WERI-Rb-1 (cell line): ENCODE results near the gene ADGRG7.

Experiments
- DNase-seq: peaks from one replicate; pipeline ENCODE4 v3.0.0-alpha.2; 2020
- H3K27ac ChIP-seq: fragments of 250-450 bp; sonication (Bioruptor Pico); 2 replicates; pipeline ENCODE4 v1.5.1; 2020; ENCODE audit warnings: mild to moderate bottlenecking, moderate library complexity
- H3K27me3 ChIP-seq: fragments of 250-450 bp; sonication (Bioruptor Pico); 2 replicates; pipeline ENCODE4 v1.5.1; 2021; ENCODE audit warnings: mild to moderate bottlenecking, low read depth, moderate library complexity; ENCODE audit not compliant: insufficient read depth, severe bottlenecking
- H3K36me3 ChIP-seq: fragments of 250-450 bp; sonication (Bioruptor Pico); 2 replicates; pipeline ENCODE4 v1.5.1; 2020; ENCODE audit warnings: mild to moderate bottlenecking, moderate library complexity
- H3K4me3 ChIP-seq: 2 replicates; pipeline ENCODE4 v1.5.1; 2011; ENCODE audit warnings: low read depth, mild to moderate bottlenecking, control low read depth, low read length
- H3K9me3 ChIP-seq: fragments of 250-450 bp; sonication (Bioruptor Pico); 2 replicates; pipeline ENCODE4 v1.5.1; 2021; ENCODE audit warnings: mild to moderate bottlenecking, moderate library complexity; ENCODE audit not compliant: severe bottlenecking
- TF ChIP-seq, protein P1 (sequence below): IDR thresholded peaks from 2 replicates; pipeline ENCODE4 v1.5.1; 2011; ENCODE audit warnings: low read depth, mild to moderate bottlenecking, control low read depth, inconsistent platforms, low read length

The ADGRG7 gene

DNA sequence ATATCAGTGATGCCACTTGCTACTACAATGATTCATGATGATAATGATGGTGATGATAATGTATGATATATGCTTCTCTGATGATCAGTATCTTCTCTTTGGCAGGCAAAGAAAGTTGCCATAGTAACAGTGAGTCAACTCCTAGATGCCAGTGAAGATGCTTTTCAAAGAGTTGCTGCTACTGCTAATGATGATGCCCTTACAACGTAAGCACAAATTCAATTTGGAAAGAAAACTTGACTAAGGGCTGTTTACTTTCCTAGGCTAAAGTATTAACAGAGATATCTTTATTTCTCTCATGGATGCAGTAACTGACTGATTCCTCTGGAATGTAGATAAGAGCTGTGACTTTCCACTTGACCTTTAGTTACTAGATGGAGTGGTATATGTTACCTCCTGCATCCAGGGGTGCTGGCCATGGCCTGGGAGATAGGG is 27.8 kb downstream of the ADGRG7 start:
- no peak for DNase-seq
- Histone ChIP-seq H3K9me3 (no peaks in the 10 kb centered on the region), H3K27ac (no peak overlapping the region), H3K4me3 (no peak overlapping the region), H3K36me3 (no peaks in the 10 kb centered on the region), H3K27me3 (no peaks in the 10 kb centered on the region)
- TF ChIP-seq, protein P1, sequence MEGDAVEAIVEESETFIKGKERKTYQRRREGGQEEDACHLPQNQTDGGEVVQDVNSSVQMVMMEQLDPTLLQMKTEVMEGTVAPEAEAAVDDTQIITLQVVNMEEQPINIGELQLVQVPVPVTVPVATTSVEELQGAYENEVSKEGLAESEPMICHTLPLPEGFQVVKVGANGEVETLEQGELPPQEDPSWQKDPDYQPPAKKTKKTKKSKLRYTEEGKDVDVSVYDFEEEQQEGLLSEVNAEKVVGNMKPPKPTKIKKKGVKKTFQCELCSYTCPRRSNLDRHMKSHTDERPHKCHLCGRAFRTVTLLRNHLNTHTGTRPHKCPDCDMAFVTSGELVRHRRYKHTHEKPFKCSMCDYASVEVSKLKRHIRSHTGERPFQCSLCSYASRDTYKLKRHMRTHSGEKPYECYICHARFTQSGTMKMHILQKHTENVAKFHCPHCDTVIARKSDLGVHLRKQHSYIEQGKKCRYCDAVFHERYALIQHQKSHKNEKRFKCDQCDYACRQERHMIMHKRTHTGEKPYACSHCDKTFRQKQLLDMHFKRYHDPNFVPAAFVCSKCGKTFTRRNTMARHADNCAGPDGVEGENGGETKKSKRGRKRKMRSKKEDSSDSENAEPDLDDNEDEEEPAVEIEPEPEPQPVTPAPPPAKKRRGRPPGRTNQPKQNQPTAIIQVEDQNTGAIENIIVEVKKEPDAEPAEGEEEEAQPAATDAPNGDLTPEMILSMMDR: no peak

DNA sequence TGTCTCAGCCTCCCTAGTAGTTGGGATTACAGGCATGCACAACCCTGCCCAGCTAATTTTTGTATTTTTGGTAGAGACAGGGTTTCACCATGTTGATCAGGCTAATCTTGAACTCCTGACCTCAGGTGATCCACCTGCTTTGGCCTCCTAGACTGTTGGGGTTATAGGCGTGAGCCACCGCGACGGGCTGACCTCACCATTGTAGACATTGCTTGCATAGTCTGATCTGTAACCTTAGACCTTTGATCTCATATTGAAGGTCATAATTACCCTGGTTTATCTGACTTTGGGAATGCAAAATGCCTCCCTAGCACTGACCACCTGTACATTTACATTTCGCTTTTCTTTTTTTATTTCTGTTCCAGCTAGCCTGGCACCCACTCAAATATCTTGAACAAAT is 31.2 kb downstream of the ADGRG7 start:
- Histone ChIP-seq H3K9me3 (no peaks in the 10 kb centered on the region), H3K27ac (no peak overlapping the region), H3K4me3 (no peak overlapping the region), H3K27me3 (no peaks in the 10 kb centered on the region), H3K36me3 (no peaks in the 10 kb centered on the region)
- no peak for DNase-seq
- TF ChIP-seq, protein P1: no peak

DNA sequence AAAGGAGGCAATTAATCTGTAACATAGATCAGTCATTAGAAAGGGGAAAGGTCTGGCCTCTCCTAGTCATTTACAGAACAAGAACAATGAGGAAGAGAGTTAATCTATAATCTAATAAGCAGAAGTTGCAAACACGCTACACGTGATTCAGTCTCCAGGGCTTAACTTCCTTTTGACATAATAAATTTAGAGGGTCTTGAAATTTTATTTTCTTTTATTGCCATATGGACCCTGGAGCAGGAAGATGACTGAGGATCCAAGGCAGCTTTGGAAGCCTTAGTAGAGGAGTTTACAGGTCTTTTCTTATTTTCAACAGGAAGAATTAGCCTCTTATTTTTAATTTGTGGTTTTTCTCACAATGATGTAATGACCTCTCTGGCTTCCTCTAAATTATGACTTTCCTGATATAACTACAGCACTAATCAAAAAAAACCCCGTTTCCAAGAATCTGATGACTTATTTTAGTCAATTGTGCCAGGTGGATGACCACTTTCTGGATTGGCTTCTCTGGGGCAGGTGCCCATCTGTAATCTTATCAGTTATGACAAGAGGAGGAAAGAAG is 32.2 kb downstream of the ADGRG7 start:
- Histone ChIP-seq H3K4me3 (no peak overlapping the region), H3K9me3 (no peaks in the 10 kb centered on the region), H3K27ac (no peak overlapping the region), H3K36me3 (no peaks in the 10 kb centered on the region), H3K27me3 (no peaks in the 10 kb centered on the region)
- no peak for DNase-seq
- TF ChIP-seq, protein P1: no peak

DNA sequence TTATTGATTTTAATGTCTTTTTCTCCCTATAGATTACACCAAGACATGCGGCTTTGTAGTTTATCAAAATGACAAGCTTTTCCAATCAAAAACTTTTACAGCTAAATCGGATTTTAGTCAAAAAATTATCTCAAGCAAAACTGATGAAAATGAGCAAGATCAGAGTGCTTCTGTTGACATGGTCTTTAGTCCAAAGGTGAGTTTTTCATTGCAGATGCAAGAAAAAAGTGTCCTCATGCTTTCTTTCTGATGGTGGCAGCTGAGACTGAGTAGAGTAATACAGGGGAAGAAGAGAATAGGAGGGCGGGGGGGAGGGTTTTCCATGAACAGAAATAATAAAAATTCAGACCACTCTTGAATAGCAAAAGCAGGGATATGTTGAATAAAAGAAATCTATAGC is 36.5 kb downstream of the ADGRG7 start:
- H3K4me3 ChIP-seq: no peak overlapping the region
- H3K27me3 ChIP-seq: no peaks in the 10 kb centered on the region
- no peaks in the 10 kb centered on the region for H3K9me3 ChIP-seq
- DNase-seq: no peak
- H3K27ac ChIP-seq: no peak overlapping the region
- TF ChIP-seq, protein P1: no peak
- no peaks in the 10 kb centered on the region for H3K36me3 ChIP-seq

DNA sequence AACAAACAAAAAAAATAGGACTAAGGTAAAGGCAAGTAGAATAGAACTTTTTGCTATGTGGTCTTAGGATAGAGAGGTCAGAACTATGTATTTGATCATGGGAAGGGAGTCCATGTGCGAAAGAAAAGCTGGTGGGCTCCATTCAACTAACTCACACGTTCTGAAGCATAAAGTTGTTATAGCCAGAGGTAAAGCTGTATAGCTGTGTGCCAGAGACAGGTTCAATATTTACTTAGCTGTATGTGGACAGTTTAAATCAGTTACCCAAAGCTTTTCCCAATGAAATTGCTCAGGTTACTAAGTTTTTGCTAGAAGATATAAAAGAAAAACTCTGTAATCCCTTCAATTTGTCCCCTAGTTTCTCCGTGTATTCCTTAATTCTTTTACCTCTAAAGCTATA is 37.8 kb downstream of the ADGRG7 start:
- no peaks in the 10 kb centered on the region for H3K36me3 ChIP-seq
- no peaks in the 10 kb centered on the region for H3K9me3 ChIP-seq
- no peak for DNase-seq
- no peak overlapping the region for H3K27ac ChIP-seq
- H3K4me3 ChIP-seq: no peak overlapping the region
- H3K27me3 ChIP-seq: no peaks in the 10 kb centered on the region
- TF ChIP-seq, protein P1: no peak

DNA sequence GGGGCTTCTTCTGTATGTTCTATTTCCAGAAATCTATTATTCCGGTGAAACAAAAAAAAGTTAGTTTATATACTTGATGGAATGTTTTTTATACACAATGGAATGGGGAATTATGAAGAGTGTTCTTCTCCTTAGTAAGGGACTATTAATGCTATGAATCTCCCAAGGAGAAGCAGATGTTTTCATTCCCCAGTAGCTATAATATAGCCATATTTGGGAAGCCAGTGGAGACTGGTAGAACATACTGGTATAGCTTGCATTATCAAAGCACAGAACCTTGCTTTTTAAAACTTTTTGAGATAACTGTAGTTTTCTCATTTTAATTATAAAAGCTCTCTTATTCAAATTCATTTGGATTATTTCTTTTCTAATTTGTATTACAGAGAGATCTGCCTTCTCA is 38.3 kb downstream of the ADGRG7 start:
- no peaks in the 10 kb centered on the region for H3K9me3 ChIP-seq
- H3K36me3 ChIP-seq: no peaks in the 10 kb centered on the region
- no peak for DNase-seq
- no peak overlapping the region for H3K27ac ChIP-seq
- H3K27me3 ChIP-seq: no peaks in the 10 kb centered on the region
- no peak overlapping the region for H3K4me3 ChIP-seq
- TF ChIP-seq, protein P1: no peak
